Fibroblast of mammary gland (primary cell): Measurements from ENCODE around the gene RBM6.
A peak's percentile ranks its signal among the peaks of the same experiment; 100 is the strongest.
"Not testable (repeated sequence)": the region's sequence is repeated elsewhere in the genome, so short reads cannot be mapped to it uniquely, and the experiment has no call there.

Experiments
- DNase-seq: peaks from one replicate; pipeline ENCODE4 v3.0.0-alpha.2; 2010; ENCODE audit warnings: low read depth
- H3K4me3 ChIP-seq: 2 replicates; pipeline ENCODE4 v1.5.1; 2011; ENCODE audit warnings: low read depth, mild to moderate bottlenecking, low read length, moderate library complexity; ENCODE audit not compliant: control insufficient read depth
- TF ChIP-seq, protein P1 (sequence below): conservative IDR thresholded peaks from 2 replicates; pipeline ENCODE4 v1.5.1; 2011; ENCODE audit warnings: low read depth, low read length, inconsistent platforms; ENCODE audit not compliant: control insufficient read depth, insufficient read depth

Gene RBM6

DNA sequence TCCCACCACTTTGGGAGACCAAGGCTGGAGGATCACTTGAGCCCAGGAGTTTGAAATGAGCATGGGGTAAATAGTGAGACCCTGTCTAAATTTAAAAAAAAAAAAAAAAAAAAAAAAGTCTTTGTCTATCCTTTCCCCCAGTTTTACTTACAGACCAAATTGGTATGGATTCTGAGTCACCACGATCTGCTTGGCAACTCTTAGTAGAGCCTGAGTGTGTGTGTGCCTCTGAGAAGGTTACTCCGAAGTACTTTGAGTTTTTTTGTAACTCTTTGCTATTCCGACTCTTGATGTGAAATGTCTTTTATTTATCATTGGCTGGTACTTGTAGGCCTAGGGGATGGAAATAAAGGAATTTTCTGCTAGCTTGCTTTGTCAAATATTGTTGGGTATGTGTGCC lies 63.3 kb downstream of the RBM6 start:
- peak; percentile 60 for DNase-seq
- TF ChIP-seq, protein P1, sequence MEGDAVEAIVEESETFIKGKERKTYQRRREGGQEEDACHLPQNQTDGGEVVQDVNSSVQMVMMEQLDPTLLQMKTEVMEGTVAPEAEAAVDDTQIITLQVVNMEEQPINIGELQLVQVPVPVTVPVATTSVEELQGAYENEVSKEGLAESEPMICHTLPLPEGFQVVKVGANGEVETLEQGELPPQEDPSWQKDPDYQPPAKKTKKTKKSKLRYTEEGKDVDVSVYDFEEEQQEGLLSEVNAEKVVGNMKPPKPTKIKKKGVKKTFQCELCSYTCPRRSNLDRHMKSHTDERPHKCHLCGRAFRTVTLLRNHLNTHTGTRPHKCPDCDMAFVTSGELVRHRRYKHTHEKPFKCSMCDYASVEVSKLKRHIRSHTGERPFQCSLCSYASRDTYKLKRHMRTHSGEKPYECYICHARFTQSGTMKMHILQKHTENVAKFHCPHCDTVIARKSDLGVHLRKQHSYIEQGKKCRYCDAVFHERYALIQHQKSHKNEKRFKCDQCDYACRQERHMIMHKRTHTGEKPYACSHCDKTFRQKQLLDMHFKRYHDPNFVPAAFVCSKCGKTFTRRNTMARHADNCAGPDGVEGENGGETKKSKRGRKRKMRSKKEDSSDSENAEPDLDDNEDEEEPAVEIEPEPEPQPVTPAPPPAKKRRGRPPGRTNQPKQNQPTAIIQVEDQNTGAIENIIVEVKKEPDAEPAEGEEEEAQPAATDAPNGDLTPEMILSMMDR = no peak
- H3K4me3 ChIP-seq = no peak overlapping the region

GRCh38 chr3:50003824-50004223 lies 63.9 kb downstream of the RBM6 start:
- TF ChIP-seq, protein P1 = no peak
- no peak overlapping the region for H3K4me3 ChIP-seq
- no peak for DNase-seq

GRCh38 chr3:50008931-50009330 lies 69.0 kb downstream of the RBM6 start:
- no peak overlapping the region for H3K4me3 ChIP-seq
- TF ChIP-seq, protein P1 = no peak
- peak; percentile 35 for DNase-seq

- H3K4me3 ChIP-seq = no peak overlapping the region
- TF ChIP-seq, protein P1 = no peak
- DNase-seq = peak; percentile 43
Measured at GRCh38 chr3:50010959-50011358, 71.0 kb downstream of the RBM6 start.

DNA sequence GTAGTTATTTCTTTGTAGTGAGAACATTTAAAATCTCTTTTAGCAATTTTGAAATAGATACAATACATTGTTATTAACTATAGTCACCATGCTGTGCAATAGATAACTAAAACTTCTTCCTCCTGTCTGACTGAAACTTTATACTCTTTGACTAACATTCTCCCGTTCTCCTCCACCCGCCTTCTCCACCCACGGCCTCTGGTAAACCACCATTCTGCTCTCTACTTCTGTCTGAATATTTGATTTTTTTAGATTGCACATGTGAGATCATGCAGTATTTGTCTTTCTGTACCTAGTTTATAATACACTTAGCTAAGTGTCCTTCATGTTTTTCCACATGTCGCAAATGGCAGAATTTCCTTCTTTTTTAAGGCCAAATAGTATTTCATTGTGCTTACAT lies 76.0 kb downstream of the RBM6 start:
- no peak overlapping the region for H3K4me3 ChIP-seq
- TF ChIP-seq, protein P1 = no peak
- no peak for DNase-seq

GRCh38 chr3:50028346-50028745 lies 88.4 kb downstream of the RBM6 start:
- TF ChIP-seq, protein P1 = no peak
- H3K4me3 ChIP-seq = no peak overlapping the region
- peak; percentile 24 for DNase-seq

DNA sequence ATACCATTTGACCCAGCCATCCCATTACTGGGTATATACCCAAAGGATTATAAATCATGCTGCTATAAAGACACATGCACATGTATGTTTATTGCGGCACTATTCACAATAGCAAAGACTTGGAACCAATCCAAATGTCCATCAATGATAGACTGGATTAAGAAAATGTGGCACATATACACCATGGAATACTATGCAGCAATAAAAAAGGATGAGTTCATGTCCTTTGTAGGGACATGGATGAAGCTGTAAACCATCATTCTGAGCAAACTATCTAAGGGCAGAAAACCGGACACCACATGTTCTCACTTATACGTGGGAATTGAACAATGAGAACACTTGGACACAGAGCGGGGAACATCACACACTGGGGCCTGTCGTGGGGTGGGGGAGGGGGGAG lies 91.3 kb downstream of the RBM6 start:
- H3K4me3 ChIP-seq, DNase-seq: not testable (repeated sequence)
